ENCODE measurements around the gene LIN52. TPM values are rescaled to one million over a fixed set of nuclear protein-coding genes. Genes with fewer than 3 reads are reported as not detected.
A peak's percentile ranks its signal among the peaks of the same experiment; 100 is the strongest.

The LIN52 gene
- total RNA-seq, 1 experiment from 2014 or later = 11.0 TPM

DNA sequence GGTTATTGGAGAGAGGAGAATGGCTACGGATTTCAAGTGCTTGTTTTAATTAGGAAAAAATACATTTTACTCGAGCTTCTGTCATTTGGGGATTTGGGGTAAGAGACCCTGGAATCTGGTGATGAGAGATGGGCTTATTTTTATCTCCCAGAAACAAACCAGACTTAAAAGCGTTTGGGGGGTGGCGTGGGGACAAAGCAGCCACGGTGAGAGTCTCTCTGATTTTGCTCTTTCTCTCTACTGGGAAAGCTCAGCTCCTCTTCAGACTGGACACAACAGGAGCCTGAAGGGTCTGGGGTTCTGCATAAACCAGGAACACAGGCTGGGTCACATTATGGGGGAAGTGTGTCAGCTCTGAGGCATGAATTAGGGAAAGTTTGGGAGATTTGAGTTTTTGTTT, 158.3 kb downstream of the LIN52 start:
- no peak overlapping the region for H3K18ac ChIP-seq (ENCODE audit: insufficient read length, low read depth, low read length)
- no peak overlapping the region for H4K91ac ChIP-seq (ENCODE audit: insufficient read length, low read depth, low read length)
- no peak for DNase-seq
- H4K20me1 ChIP-seq (ENCODE audit: control insufficient read depth, insufficient read depth, insufficient read length) = no peaks in the 10 kb centered on the region
- no peaks in the 10 kb centered on the region for H3K79me2 ChIP-seq (ENCODE audit: insufficient read depth, low read length)
- H3K79me1 ChIP-seq (ENCODE audit: insufficient read depth, low read depth, low read length, poor library complexity, severe bottlenecking) = no peaks in the 10 kb centered on the region
- no peak overlapping the region for H3K23ac ChIP-seq (ENCODE audit: insufficient read length, low read depth, low read length)
- peak overlapping the region in 1 of 2 experiments; percentile 47; a peak in 2 of 5 replicates for H3K4me3 Mint-ChIP-seq
- H3K4me2 ChIP-seq (ENCODE audit: insufficient read depth, insufficient read length, low read length) = no peak overlapping the region
- no peak overlapping the region for H2AK5ac ChIP-seq (ENCODE audit: insufficient read length, low read length)
- H3T11ph ChIP-seq (ENCODE audit: low read length) = no peak overlapping the region
- no peak overlapping the region for H3K9ac ChIP-seq (ENCODE audit: extremely low read depth, insufficient read length, low read length)
- no peak overlapping the region for H4K5ac ChIP-seq (ENCODE audit: insufficient read length, low read depth, low read length)
- peaks cover 58% of the 10 kb centered on the region for H3K27me3 ChIP-seq (ENCODE audit: insufficient read depth, low read length)
- H3K4ac ChIP-seq (ENCODE audit: low read depth, low read length) = no peak overlapping the region
- H2BK5ac ChIP-seq (ENCODE audit: insufficient read length, low read length) = no peak overlapping the region
- no peak overlapping the region for H3K56ac ChIP-seq (ENCODE audit: insufficient read length, low read depth, low read length)
- no peak overlapping the region for H2BK120ac ChIP-seq (ENCODE audit: low read depth, low read length, poor library complexity, severe bottlenecking)
- H3K14ac ChIP-seq (ENCODE audit: insufficient read depth, low read length) = no peak overlapping the region
- no peaks in the 10 kb centered on the region for H3K9me3 ChIP-seq (ENCODE audit: control insufficient read depth, low read depth, low read length)
- H2AFZ ChIP-seq (ENCODE audit: low read length) = no peak overlapping the region
- no peaks in the 10 kb centered on the region; a peak in 2 of 5 replicates for H3K9me3 Mint-ChIP-seq
- WGBS (ENCODE audit: extremely low coverage, insufficient read length, low lambda C conversion rate) = no CpG with 5 or more reads among the region's 5 CpGs
- no peak overlapping the region for H4K8ac ChIP-seq (replicated peaks; ENCODE audit: insufficient read length, low read depth, low read length)
- H3K4me1 Mint-ChIP-seq = peaks cover 38 to 66% of the 10 kb centered on the region in 2 experiments
- peaks cover 99% of the 10 kb centered on the region for H3K27me3 Mint-ChIP-seq (ENCODE audit: low read depth)
- H3K27ac ChIP-seq (ENCODE audit: insufficient read length, low read depth, low read length) = no peak overlapping the region
- no peak overlapping the region for H3K27ac Mint-ChIP-seq
- TF ChIP-seq CTCF (conservative IDR thresholded peaks at IDR 0.05) = no peak
- H2BK15ac ChIP-seq (ENCODE audit: low read depth, low read length) = no peak overlapping the region
- H3K23me2 ChIP-seq (ENCODE audit: insufficient read length, low read depth, low read length, poor library complexity, severe bottlenecking) = peaks cover 21% of the 10 kb centered on the region
- no peak overlapping the region for H2BK20ac ChIP-seq (ENCODE audit: low read depth, low read length, poor library complexity, severe bottlenecking)
- peaks cover 6% of the 10 kb centered on the region; the same call in 1 of the 2 replicates for H3K4me1 ChIP-seq (ENCODE audit: insufficient read depth, low read length)
- no peaks in the 10 kb centered on the region; a peak in 1 of 7 replicates for H3K36me3 Mint-ChIP-seq (ENCODE audit: insufficient read depth in 1 of 3, low read depth in 3 of 3)
- H2BK12ac ChIP-seq (ENCODE audit: insufficient read length, low read depth, low read length) = no peak overlapping the region

Data from H9 (cell line).